ENCODE data around the gene FBXW9. TPM values are rescaled to one million over a fixed set of nuclear protein-coding genes. Genes with fewer than 3 reads are reported as not detected.
A peak's percentile ranks its signal among the peaks of the same experiment; 100 is the strongest.
"Not testable (repeated sequence)": the region's sequence is repeated elsewhere in the genome, so short reads cannot be mapped to it uniquely, and the experiment has no call there.

Gene FBXW9
- total and polyA plus RNA-seq, 10 donors, result 1.7 to 7.4 (median 4.3) TPM

GRCh38 chr19:12680034-12680433 is 16.4 kb downstream of the FBXW9 start:
- no peak for TF ChIP-seq CTCF (IDR thresholded peaks at IDR 0.05 in 8 of 11, conservative IDR thresholded peaks at IDR 0.05 in 3 of 11)
- TF ChIP-seq POLR2AphosphoS5 (IDR thresholded peaks at IDR 0.05), result no peak
- TF ChIP-seq POLR2A (IDR thresholded peaks at IDR 0.05), result no peak
- DNase-seq, result peak; percentile 75
- H3K9me3 ChIP-seq, result no peaks in the 10 kb centered on the region
- H3K27ac ChIP-seq, result no peak overlapping the region
- H3K4me3 ChIP-seq, result peak overlapping the region in 1 of 8 donors; percentile 98
- WGBS, 5 donors, result 92 to 96% (median 95%) methylated on average over 9 of the region's 9 CpGs
- peaks cover 0 to 54% (median 50%) of the 10 kb centered on the region in 6 donors for H3K36me3 ChIP-seq
- intact Hi-C loops (cut with DNase I; ENCODE audit: low total_unique reads), result no loop called here
- peaks cover 9 to 48% (median 26%) of the 10 kb centered on the region in 6 donors for H3K4me1 ChIP-seq
- H3K27me3 ChIP-seq (replicated peaks in 1 of 7), result no peaks in the 10 kb centered on the region

GRCh38 chr19:12678039-12678438 is 18.4 kb downstream of the FBXW9 start:
- intact Hi-C loops (cut with DNase I; ENCODE audit: low total_unique reads); DNase-seq; H3K4me3 ChIP-seq; H3K9me3 ChIP-seq; H3K27me3 ChIP-seq (replicated peaks in 1 of 7); H3K27ac ChIP-seq: not testable (repeated sequence)
- 79 to 97% (median 85%) methylated on average over 5 of the region's 5 CpGs for WGBS, 5 donors
- peaks cover 0 to 73% (median 70%) of the 10 kb centered on the region in 6 donors for H3K36me3 ChIP-seq
- peaks cover 9 to 53% (median 29%) of the 10 kb centered on the region in 6 donors for H3K4me1 ChIP-seq

GRCh38 chr19:12676928-12677327 is 19.5 kb downstream of the FBXW9 start:
- 93 to 97% (median 94%) methylated on average over 11 to 12 of the region's 12 CpGs for WGBS, 5 donors
- peak overlapping the region in 1 of 8 donors; percentile 12 for H3K27ac ChIP-seq
- intact Hi-C loops (cut with DNase I; ENCODE audit: low total_unique reads), result no loop called here
- no peaks in the 10 kb centered on the region for H3K27me3 ChIP-seq (replicated peaks in 1 of 7)
- TF ChIP-seq POLR2A (IDR thresholded peaks at IDR 0.05) (no peak), POLR2AphosphoS5 (IDR thresholded peaks at IDR 0.05) (peak in 2 of 3 donors; percentile 15 to 46)
- peaks cover 9 to 58% (median 27%) of the 10 kb centered on the region in 6 donors for H3K4me1 ChIP-seq
- no peak overlapping the region for H3K4me3 ChIP-seq
- DNase-seq, result no peak
- H3K9me3 ChIP-seq, result no peaks in the 10 kb centered on the region
- peaks cover 0 to 83% (median 78%) of the 10 kb centered on the region in 6 donors for H3K36me3 ChIP-seq

- H3K4me1 ChIP-seq, result peaks cover 9 to 64% (median 31%) of the 10 kb centered on the region in 6 donors
- H3K4me3 ChIP-seq, result no peak overlapping the region
- WGBS, 5 donors, result 25 to 34% (median 30%) methylated on average over 4 of the region's 4 CpGs
- no peaks in the 10 kb centered on the region for H3K9me3 ChIP-seq
- no peaks in the 10 kb centered on the region for H3K27me3 ChIP-seq (replicated peaks in 1 of 7)
- H3K36me3 ChIP-seq, result peaks cover 0 to 83% (median 78%) of the 10 kb centered on the region in 6 donors
- H3K27ac ChIP-seq, result peak overlapping the region in 1 of 8 donors; percentile 12
- peak; percentile 95 for DNase-seq
- intact Hi-C loops (cut with DNase I; ENCODE audit: low total_unique reads), result no loop called here
- TF ChIP-seq POLR2AphosphoS5 (IDR thresholded peaks at IDR 0.05), result peak; percentile 5 to 52 (median 5)
- TF ChIP-seq CTCF (IDR thresholded peaks at IDR 0.05 in 8 of 11, conservative IDR thresholded peaks at IDR 0.05 in 3 of 11), result peak; percentile 65 to 92 (median 83)
- no peak for TF ChIP-seq POLR2A (IDR thresholded peaks at IDR 0.05)
Measured at GRCh38 chr19:12676384-12676792, 20.0 kb downstream of the FBXW9 start.

GRCh38 chr19:12675940-12676339 is 20.5 kb downstream of the FBXW9 start:
- H3K27ac ChIP-seq, result peak overlapping the region in 1 of 8 donors; percentile 12
- peaks cover 0 to 83% (median 78%) of the 10 kb centered on the region in 6 donors for H3K36me3 ChIP-seq
- no peak for DNase-seq
- H3K4me1 ChIP-seq, result peaks cover 9 to 64% (median 31%) of the 10 kb centered on the region in 6 donors
- no peak overlapping the region for H3K4me3 ChIP-seq
- no peaks in the 10 kb centered on the region for H3K9me3 ChIP-seq
- TF ChIP-seq POLR2AphosphoS5 (IDR thresholded peaks at IDR 0.05) (peak in 1 of 3 donors; percentile 19), POLR2A (IDR thresholded peaks at IDR 0.05) (no peak), CTCF (IDR thresholded peaks at IDR 0.05 in 8 of 11, conservative IDR thresholded peaks at IDR 0.05 in 3 of 11) (no peak)
- intact Hi-C loops (cut with DNase I; ENCODE audit: low total_unique reads), result no loop called here
- WGBS, 5 donors, result 88 to 94% (median 91%) methylated on average over 13 to 15 of the region's 15 CpGs
- H3K27me3 ChIP-seq (replicated peaks in 1 of 7), result no peaks in the 10 kb centered on the region
